Fibroblast of lung (primary cell): ENCODE data around the gene KRT20.

ENCODE experiments used
- CTCF ChIP-seq, 2 donors: IDR thresholded peaks in 1 of 2; conservative IDR thresholded peaks in 1 of 2; 1 replicate in 1 of 2; 2 replicates in 1 of 2; pipeline ENCODE4 v1.5.1; 2011 to 2012; ENCODE audit warnings: low read length in 2 of 2, control low read depth in 1 of 2, inconsistent platforms in 1 of 2, low read depth in 1 of 2, mild to moderate bottlenecking in 1 of 2
- EZH2 ChIP-seq: IDR thresholded peaks from 2 replicates; pipeline ENCODE4 v1.5.1; 2012; ENCODE audit warnings: low read length, control low read depth, mild to moderate bottlenecking; ENCODE audit errors: missing control alignments

GRCh38 chr17:40921026-40921425 is 36.0 kb upstream of the KRT20 start:
- no peak for TF ChIP-seq CTCF (conservative IDR thresholded peaks at IDR 0.05 in 1 of 2, IDR thresholded peaks at IDR 0.05 in 1 of 2; ENCODE audit: low read depth in 1 of 2, low read length in 2 of 2)
- TF ChIP-seq EZH2, result no peak
